Endothelial cell of umbilical vein (primary cell): ENCODE data around the gene LRRC3C.

ENCODE experiments used
- EZH2 ChIP-seq: IDR thresholded peaks from 2 replicates; pipeline ENCODE4 v1.6.1; 2012; ENCODE audit warnings: borderline replicate concordance, low read depth, mild to moderate bottlenecking, moderate library complexity, low read length, inconsistent platforms; ENCODE audit not compliant: severe bottlenecking
- FOS ChIP-seq: IDR thresholded peaks from 2 replicates; pipeline ENCODE4 v1.6.1; 2011; ENCODE audit warnings: mild to moderate bottlenecking, low read length, moderate library complexity, borderline replicate concordance; ENCODE audit not compliant: insufficient read depth
- MYC ChIP-seq: IDR thresholded peaks from one replicate; pipeline ENCODE4 v1.6.1; 2011; ENCODE audit warnings: mild to moderate bottlenecking, low read depth, low read length
- POLR2A ChIP-seq: IDR thresholded peaks from 2 replicates; pipeline ENCODE4 v1.6.1; 2012; ENCODE audit warnings: low read depth, mild to moderate bottlenecking, control low read depth, low read length
- POLR2AphosphoS5 ChIP-seq: IDR thresholded peaks from 2 replicates; pipeline ENCODE4 v1.6.1; 2012; ENCODE audit warnings: low read depth, mild to moderate bottlenecking, control low read depth, low read length, moderate library complexity; ENCODE audit not compliant: insufficient read depth
- TF ChIP-seq, protein P1 (sequence below), 2 donors: IDR thresholded peaks; 1 replicate in 1 of 2; 2 replicates in 1 of 2; pipeline ENCODE4 v1.5.1; 2011; ENCODE audit warnings: low read length in 2 of 2, mild to moderate bottlenecking in 2 of 2, moderate library complexity in 2 of 2, control low read depth in 1 of 2, inconsistent platforms in 1 of 2, low read depth in 1 of 2; ENCODE audit not compliant: insufficient read depth in 1 of 2; ENCODE audit errors: extremely low read depth in 1 of 2

DNA sequence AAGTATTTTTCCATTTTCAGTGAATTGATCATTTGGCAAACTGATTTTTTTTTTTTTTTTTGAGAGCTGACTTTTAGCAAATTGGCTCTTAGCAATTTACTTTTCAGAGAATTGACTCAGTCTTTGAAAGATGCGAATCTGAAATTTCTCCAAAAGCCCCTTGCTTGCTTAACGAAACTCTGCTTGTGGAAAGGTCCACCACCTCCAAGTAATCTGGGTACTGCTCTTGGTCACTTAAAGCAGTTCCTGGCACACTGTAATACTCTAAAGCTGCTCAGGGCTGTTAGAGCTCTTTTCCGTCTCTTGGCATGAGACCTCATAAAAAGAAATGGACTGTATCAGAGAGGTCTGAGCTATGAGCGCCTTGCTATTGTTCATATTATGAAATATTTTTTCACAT lies 12.0 kb upstream of the LRRC3C start:
- no peak for TF ChIP-seq EZH2
- TF ChIP-seq, protein P1, sequence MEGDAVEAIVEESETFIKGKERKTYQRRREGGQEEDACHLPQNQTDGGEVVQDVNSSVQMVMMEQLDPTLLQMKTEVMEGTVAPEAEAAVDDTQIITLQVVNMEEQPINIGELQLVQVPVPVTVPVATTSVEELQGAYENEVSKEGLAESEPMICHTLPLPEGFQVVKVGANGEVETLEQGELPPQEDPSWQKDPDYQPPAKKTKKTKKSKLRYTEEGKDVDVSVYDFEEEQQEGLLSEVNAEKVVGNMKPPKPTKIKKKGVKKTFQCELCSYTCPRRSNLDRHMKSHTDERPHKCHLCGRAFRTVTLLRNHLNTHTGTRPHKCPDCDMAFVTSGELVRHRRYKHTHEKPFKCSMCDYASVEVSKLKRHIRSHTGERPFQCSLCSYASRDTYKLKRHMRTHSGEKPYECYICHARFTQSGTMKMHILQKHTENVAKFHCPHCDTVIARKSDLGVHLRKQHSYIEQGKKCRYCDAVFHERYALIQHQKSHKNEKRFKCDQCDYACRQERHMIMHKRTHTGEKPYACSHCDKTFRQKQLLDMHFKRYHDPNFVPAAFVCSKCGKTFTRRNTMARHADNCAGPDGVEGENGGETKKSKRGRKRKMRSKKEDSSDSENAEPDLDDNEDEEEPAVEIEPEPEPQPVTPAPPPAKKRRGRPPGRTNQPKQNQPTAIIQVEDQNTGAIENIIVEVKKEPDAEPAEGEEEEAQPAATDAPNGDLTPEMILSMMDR (IDR thresholded peaks at IDR 0.05; ENCODE audit: extremely low read depth in 1 of 2, insufficient read depth in 1 of 2, low read depth in 1 of 2, low read length in 2 of 2), result no peak
- TF ChIP-seq POLR2A, result no peak
- no peak for TF ChIP-seq FOS
- TF ChIP-seq POLR2AphosphoS5, result no peak
- TF ChIP-seq MYC, result no peak
